Upper lobe of right lung (tissue), 1 donor: ENCODE results near the gene KLRK1. TPM values are rescaled to one million over a fixed set of nuclear protein-coding genes. Genes with fewer than 3 reads are reported as not detected.

Experiments used
- ATAC-seq: fragments of 200-7000 bp; cut with Tn5 transposase; one replicate; pipeline ENCODE4 v1.9.1; 2020; ENCODE audit warnings: mild to moderate bottlenecking, moderate library complexity
- DNase-seq: peaks from one replicate; pipeline ENCODE4 v3.0.0-alpha.2; 2020
- H3K27ac ChIP-seq: fragments of 200-600 bp; one replicate; pipeline ENCODE4 v1.8.0; 2022
- H3K27me3 ChIP-seq: fragments of 200-600 bp; one replicate; pipeline ENCODE4 v1.8.0; 2022; ENCODE audit warnings: mild to moderate bottlenecking
- H3K36me3 ChIP-seq: fragments of 200-600 bp; one replicate; pipeline ENCODE4 v1.8.0; 2022
- H3K4me1 ChIP-seq: fragments of 200-600 bp; one replicate; pipeline ENCODE4 v1.8.0; 2022
- H3K4me3 ChIP-seq: fragments of 200-600 bp; one replicate; pipeline ENCODE4 v1.8.0; 2022; ENCODE audit warnings: mild to moderate bottlenecking
- H3K9me3 ChIP-seq: fragments of 200-600 bp; one replicate; pipeline ENCODE4 v1.8.0; 2022
- CTCF ChIP-seq: fragments of 200-600 bp; IDR thresholded peaks from one replicate; pipeline ENCODE4 v1.8.0; 2022; ENCODE audit warnings: antibody characterized with exemption
- intact Hi-C: fragments of 100-400 bp; cut with DNase I; formaldehyde crosslinking; loops from one replicate; pipeline ENCODE4 v1.11.0; 2022
- total RNA-seq: library from RNA; stranded (reverse); fragmentation: NEBNext Ultra II Directional; extraction: Animal tissue kit (Norgen Biotek cat#: 25700); gene quantifications from one replicate; pipeline ENCODE4 v1.2.1, GENCODE V29; 2021
- donor health status: DM: no; HTN: yes; CAD: no; lungs with severe emphysema.

The KLRK1 gene
- total RNA-seq, 1 donor from 2014 or later = 8.1 TPM

GRCh38 chr12:10362828-10363657 is 26.8 kb downstream of the KLRK1 start:
- DNase-seq (no peak), ATAC-seq (no peak)
- intact Hi-C loops = no loop called here
- no peak for TF ChIP-seq CTCF
- H3K27me3 ChIP-seq = no peaks in the 10 kb centered on the region
- H3K27ac ChIP-seq = peak overlapping the region; percentile 93
- no peaks in the 10 kb centered on the region for H3K9me3 ChIP-seq
- H3K4me3 ChIP-seq = no peak overlapping the region
- no peaks in the 10 kb centered on the region for H3K36me3 ChIP-seq
- H3K4me1 ChIP-seq = peaks cover 22% of the 10 kb centered on the region

GRCh38 chr12:10362325-10362724 is 27.5 kb downstream of the KLRK1 start:
- H3K4me3 ChIP-seq = no peak overlapping the region
- no peak for ATAC-seq
- peak overlapping the region; percentile 93 for H3K27ac ChIP-seq
- no peak for DNase-seq
- no peak for TF ChIP-seq CTCF
- no peaks in the 10 kb centered on the region for H3K36me3 ChIP-seq
- intact Hi-C loops = no loop called here
- no peaks in the 10 kb centered on the region for H3K9me3 ChIP-seq
- no peaks in the 10 kb centered on the region for H3K27me3 ChIP-seq
- H3K4me1 ChIP-seq = peaks cover 22% of the 10 kb centered on the region

GRCh38 chr12:10361622-10362021 is 28.2 kb downstream of the KLRK1 start:
- DNase-seq (no peak), ATAC-seq (no peak)
- no peaks in the 10 kb centered on the region for H3K9me3 ChIP-seq
- peaks cover 20% of the 10 kb centered on the region for H3K4me1 ChIP-seq
- H3K27ac ChIP-seq = peak overlapping the region; percentile 38
- no peaks in the 10 kb centered on the region for H3K27me3 ChIP-seq
- intact Hi-C loops = no loop called here
- H3K4me3 ChIP-seq = no peak overlapping the region
- no peaks in the 10 kb centered on the region for H3K36me3 ChIP-seq
- no peak for TF ChIP-seq CTCF

- intact Hi-C loops = no loop called here
- H3K9me3 ChIP-seq = no peaks in the 10 kb centered on the region
- H3K4me1 ChIP-seq = peaks cover 15% of the 10 kb centered on the region
- TF ChIP-seq CTCF = no peak
- H3K27me3 ChIP-seq = no peaks in the 10 kb centered on the region
- ATAC-seq (no peak), DNase-seq (no peak)
- no peaks in the 10 kb centered on the region for H3K36me3 ChIP-seq
- H3K4me3 ChIP-seq = no peak overlapping the region
- no peak overlapping the region for H3K27ac ChIP-seq
Measured at GRCh38 chr12:10361084-10361483, 28.8 kb downstream of the KLRK1 start.

- peaks cover 7% of the 10 kb centered on the region for H3K4me1 ChIP-seq
- no peaks in the 10 kb centered on the region for H3K27me3 ChIP-seq
- ATAC-seq (no peak), DNase-seq (no peak)
- no peaks in the 10 kb centered on the region for H3K36me3 ChIP-seq
- no peak for TF ChIP-seq CTCF
- intact Hi-C loops = no loop called here
- H3K4me3 ChIP-seq = no peak overlapping the region
- H3K27ac ChIP-seq = no peak overlapping the region
- H3K9me3 ChIP-seq = no peaks in the 10 kb centered on the region
Measured at GRCh38 chr12:10358969-10359368, 30.9 kb downstream of the KLRK1 start.
